ENCODE measurements around the gene PTOV1.

GRCh38 chr19:49880162-49880869 is 29.4 kb downstream of the PTOV1 start:
- TF ChIP-seq, protein P1, sequence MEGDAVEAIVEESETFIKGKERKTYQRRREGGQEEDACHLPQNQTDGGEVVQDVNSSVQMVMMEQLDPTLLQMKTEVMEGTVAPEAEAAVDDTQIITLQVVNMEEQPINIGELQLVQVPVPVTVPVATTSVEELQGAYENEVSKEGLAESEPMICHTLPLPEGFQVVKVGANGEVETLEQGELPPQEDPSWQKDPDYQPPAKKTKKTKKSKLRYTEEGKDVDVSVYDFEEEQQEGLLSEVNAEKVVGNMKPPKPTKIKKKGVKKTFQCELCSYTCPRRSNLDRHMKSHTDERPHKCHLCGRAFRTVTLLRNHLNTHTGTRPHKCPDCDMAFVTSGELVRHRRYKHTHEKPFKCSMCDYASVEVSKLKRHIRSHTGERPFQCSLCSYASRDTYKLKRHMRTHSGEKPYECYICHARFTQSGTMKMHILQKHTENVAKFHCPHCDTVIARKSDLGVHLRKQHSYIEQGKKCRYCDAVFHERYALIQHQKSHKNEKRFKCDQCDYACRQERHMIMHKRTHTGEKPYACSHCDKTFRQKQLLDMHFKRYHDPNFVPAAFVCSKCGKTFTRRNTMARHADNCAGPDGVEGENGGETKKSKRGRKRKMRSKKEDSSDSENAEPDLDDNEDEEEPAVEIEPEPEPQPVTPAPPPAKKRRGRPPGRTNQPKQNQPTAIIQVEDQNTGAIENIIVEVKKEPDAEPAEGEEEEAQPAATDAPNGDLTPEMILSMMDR (IDR thresholded peaks at IDR 0.05), result no peak
- no peak for TF ChIP-seq POLR2A (IDR thresholded peaks at IDR 0.05)
